HG02759 (cell line): ENCODE results near the gene MPDU1.
"Not testable (repeated sequence)": the region's sequence is repeated elsewhere in the genome, so short reads cannot be mapped to it uniquely, and the experiment has no call there.

Experiments
- ATAC-seq: cut with Tn5 transposase; IDR thresholded peaks from one replicate; pipeline ENCODE4 v1.9.1; 2021; ENCODE audit warnings: mild to moderate bottlenecking, moderate library complexity; ENCODE audit not compliant: unreplicated experiment

The MPDU1 gene

GRCh38 chr17:7613769-7614424 lies 30.2 kb downstream of the MPDU1 start:
- no peak for ATAC-seq

GRCh38 chr17:7614425-7615264 lies 31.0 kb downstream of the MPDU1 start, which contains the start of gene FXR2:
TSS of gene FXR2 (minus strand) at chr17:7614897. CDS start at chr17:7614532, 365 bp downstream.
- ATAC-seq, result peak; percentile 84

DNA sequence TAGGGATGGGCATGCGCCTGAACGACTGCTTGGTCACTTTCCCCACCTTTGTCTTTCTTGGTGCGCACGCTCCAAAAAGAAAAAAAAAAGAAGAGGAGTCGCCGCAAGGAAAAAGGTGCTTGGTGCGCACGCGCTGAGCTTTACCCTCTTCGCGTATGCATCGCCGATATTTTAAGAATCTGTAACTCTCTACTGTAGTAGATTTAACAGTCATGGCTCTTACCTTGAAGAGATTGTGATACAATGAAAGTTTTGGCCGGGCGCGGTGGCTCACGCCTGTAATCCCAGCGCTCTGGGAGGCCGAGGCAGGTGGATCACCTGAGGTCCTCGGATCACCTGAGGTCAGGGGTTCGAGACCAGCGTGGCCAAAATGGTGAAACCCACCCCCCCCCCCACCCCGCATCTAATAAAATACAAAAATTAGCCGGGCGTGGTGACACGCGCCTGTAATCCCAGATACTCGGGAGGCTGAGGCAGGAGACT lies 31.7 kb downstream of the MPDU1 start:
- no peak for ATAC-seq

DNA sequence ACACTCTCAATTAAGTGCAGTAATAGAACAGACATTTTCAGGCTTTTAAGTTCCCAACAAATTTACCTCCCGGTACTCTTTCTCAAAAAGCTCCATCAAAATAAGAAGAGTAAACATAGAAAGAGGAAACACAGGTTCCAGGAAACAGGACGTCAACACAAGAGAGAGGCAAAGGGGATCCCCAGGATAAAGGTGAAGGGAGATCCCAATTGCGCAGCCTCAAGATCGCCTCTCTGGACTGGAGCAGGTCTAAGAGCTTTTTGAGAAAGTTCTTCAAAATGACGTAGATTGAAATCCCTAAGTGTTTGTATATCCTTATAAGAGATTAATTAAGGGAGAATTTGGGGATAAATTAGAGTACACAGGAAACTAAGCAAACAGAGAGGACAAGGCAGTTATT lies 35.0 kb downstream of the MPDU1 start:
- no peak for ATAC-seq

DNA sequence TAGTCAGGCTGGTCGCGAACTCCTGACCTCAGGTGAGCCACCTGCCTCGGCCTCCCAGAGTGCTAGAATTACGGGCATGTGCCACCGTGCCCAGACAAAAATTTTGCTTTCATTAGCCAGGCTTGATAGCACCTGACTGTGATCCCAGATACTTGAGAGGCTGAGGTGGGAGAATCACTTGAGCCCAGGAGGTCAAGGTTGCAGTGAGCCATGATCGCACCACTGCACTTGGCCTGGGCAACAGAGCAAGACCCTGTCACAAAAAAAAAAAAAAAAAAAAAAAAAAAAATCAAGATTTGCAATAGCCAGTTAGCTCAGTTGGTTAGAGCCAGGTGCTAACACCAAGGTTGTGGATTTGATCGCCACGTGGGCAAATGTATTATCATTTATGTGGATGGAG lies 37.2 kb downstream of the MPDU1 start:
- ATAC-seq, result no peak

DNA sequence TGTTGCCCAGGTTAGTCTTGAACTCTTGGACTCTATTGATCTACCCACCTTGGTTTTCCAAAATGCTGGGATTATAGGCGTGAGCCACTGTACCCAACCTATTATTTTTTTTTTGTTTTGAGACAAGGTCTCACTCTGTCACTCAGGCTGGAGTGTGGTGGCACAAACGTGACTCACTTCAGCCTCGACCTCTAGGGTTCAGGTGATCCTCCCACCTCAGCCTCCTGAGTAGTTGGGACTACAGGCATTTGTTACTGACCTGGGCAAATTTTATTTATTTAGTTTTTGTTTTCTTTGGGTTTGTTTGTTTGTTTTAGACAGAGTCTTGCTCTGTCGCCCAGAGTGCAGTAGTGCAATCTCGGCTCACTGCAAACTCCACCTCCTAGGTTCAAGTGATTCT lies 40.0 kb downstream of the MPDU1 start:
- ATAC-seq, result no peak

DNA sequence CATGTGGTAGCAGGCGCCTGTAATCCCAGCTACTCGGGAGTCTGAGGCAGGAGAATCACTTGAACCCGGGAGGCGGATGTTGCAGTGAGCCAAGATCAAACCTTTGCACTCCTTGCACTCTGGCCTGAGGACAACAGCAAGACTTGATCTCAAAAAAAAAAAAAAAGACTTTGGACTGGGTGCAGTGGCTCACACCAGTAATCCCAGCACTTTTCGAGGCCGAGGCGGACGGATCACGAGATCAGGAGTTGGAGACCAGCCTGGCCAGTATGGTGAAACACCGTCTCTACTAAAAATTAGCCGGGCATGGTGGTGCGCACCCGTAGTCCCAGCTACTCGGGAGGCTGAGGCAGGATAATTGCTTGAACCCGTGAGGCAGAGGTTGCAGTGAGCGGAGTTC lies 42.1 kb downstream of the MPDU1 start:
- not testable (repeated sequence) for ATAC-seq

DNA sequence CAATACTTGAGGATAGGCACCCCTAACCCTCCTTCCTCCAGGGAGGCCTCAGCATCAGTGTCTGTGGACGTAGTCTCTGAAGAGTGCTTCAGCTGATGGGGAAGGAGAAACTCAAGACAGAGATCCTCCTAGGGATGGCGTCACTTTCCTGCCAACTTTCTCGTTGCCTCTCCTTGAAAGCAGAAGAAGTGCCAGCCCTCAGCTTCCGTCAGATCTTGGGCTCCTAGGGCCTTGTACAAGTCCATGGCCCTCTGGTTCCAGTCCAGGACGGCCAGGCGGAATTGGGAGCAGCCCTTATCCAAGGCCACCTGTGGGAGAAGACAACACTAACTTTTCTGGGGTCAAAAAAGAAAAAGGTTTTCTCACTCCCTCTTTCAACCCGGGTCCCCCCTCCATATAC lies 42.7 kb downstream of the MPDU1 start:
- no peak for ATAC-seq

GRCh38 chr17:7626956-7627249 lies 43.3 kb downstream of the MPDU1 start:
- ATAC-seq, result peak; percentile 4

DNA sequence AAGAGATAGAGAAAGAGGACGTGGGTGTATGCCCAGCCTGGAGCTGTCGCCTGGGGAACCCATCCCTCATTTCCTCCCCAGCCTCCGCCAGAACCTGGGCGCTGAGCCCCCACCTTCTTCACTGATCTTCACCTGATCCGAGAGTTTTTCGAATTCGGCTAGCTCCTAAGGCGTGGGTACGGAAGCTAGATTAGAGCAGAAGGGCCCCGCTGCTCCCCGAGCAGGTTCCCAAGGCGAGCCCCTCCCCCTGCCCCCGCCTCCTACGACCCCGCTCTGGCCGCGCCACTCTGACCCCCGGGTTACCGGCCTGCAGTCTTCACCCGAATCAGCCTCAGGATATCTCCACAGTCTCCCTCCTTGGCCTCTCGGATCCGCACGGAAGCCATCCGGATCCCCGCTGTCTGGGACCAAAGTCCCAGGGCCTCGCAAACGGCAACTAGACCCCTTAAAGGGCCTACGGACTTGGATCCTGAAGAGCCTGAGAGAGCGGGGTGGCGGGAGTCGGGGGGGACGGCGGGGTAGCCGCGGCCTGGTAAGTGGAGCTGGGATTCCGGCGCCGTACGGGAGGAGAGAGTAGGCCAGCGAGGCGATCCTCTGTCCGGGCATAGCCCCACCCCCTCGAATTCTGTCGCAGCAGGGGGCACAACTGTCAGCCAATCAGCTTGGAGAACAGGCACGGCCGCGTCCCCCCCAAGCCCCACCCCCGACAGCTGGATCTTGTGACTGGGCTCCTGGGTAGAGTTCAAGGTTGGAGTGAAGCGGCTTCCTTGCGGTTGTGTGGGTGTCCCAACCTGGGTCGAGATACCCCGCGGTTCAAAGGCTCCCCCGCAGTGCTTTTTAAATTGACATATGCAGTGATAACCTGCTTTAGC lies 43.8 kb downstream of the MPDU1 start, which contains the start of gene SAT2:
SAT2 (minus strand) TSS at position 572 of the 872 bp plus-strand sequence; CDS start at position 386, 186 bp downstream.
- peak; percentile 83 for ATAC-seq

GRCh38 chr17:7629939-7630571 lies 46.4 kb downstream of the MPDU1 start, which contains the start of gene SHBG:
TSS of gene SHBG (plus strand) at chr17:7630135. CDS start at chr17:7630173, 38 bp downstream.
- no peak for ATAC-seq

DNA sequence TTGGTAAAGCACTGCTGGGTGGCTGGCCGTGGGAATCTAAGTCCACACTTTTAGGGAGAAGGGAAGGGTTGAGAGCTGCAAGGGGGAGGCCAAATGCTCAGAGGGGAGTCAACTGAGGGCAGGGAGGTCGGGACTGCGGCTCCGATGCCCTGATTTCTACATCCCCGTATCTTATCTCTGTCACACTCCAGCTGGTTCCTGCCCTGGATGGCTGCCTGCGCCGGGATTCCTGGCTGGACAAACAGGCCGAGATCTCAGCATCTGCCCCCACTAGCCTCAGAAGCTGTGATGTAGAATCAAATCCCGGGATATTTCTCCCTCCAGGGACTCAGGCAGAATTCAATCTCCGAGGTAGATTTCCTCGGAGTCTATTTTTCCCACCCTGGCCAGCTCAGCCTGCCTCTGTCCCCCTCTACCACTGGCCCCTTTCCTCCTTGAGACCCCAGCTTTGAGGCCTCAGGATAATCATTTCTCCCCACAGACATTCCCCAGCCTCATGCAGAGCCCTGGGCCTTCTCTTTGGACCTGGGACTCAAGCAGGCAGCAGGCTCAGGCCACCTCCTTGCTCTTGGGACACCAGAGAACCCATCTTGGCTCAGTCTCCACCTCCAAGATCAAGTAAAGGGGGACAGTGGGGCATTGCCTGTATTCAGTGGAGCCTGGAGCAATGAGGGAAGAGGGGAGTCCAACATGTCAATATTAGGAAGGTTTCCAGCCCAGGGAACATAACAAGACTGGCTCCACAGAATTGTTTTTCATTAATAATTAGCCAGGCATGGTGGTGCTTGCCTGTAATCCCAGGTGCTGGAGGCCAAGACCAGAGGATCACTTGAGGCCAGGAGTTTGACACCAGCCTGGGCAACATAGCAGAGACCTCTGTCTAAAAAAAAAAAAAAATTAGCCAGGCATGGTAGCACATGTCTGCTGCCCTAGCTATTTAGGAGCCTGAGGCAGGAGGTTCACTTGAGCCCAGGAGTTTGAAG lies 48.0 kb downstream of the MPDU1 start:
- no peak for ATAC-seq

DNA sequence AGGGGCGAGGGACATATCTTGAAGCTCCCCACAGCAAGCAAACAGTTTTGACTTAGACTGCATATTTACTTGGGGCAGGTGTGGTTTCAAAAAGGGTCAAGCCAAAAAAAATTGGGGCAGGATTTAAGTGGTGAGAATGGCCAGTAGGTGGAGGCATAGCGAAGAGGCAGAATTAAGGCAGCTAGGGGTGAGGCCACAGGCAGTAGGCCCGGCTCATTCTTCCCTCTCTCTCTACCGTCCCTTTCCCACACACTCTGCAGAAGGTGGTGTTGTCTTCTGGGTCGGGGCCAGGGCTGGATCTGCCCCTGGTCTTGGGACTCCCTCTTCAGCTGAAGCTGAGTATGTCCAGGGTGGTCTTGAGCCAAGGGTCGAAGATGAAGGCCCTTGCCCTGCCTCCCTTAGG lies 48.8 kb downstream of the MPDU1 start:
- no peak for ATAC-seq

- ATAC-seq, result no peak
Observed at GRCh38 chr17:7633093-7633492, 49.4 kb downstream of the MPDU1 start.

- ATAC-seq, result no peak
Observed at GRCh38 chr17:7634384-7634783, 50.7 kb downstream of the MPDU1 start.

GRCh38 chr17:7636163-7636562 lies 52.5 kb downstream of the MPDU1 start:
- ATAC-seq, result no peak
